Stomach smooth muscle (tissue), 2 donors: ENCODE results near the gene ARHGEF28.

ENCODE experiments used
- H3K27ac ChIP-seq: one replicate; pipeline ENCODE4 v1.7.0; 2013; ENCODE audit warnings: mild to moderate bottlenecking, low read length, inconsistent platforms
- H3K27me3 ChIP-seq, 2 donors: one replicate each; pipeline ENCODE4 v1.7.0; 2013; ENCODE audit warnings: low read length in 2 of 2; ENCODE audit not compliant: insufficient read depth in 2 of 2, control insufficient read depth in 1 of 2
- H3K36me3 ChIP-seq, 2 donors: one replicate each; pipeline ENCODE4 v1.7.0; 2013; ENCODE audit warnings: low read length in 2 of 2; ENCODE audit not compliant: control insufficient read depth in 2 of 2, insufficient read depth in 2 of 2
- H3K4me1 ChIP-seq: one replicate; pipeline ENCODE4 v1.7.0; 2013; ENCODE audit warnings: low read length; ENCODE audit not compliant: control insufficient read depth, insufficient read depth
- H3K4me3 ChIP-seq, 2 donors: one replicate each; pipeline ENCODE4 v1.7.0; 2013; ENCODE audit warnings: low read length in 2 of 2
- H3K9ac ChIP-seq, 2 donors: one replicate each; pipeline ENCODE4 v1.7.0; 2013; ENCODE audit warnings: low read length in 2 of 2, mild to moderate bottlenecking in 1 of 2
- H3K9me3 ChIP-seq, 2 donors: one replicate each; pipeline ENCODE4 v1.7.0; 2013; ENCODE audit warnings: low read length in 2 of 2; ENCODE audit not compliant: control insufficient read depth in 2 of 2
- donor health status: healthy.
- donor health status: Pancreatic carcinoma.

The ARHGEF28 gene

GRCh38 chr5:73603998-73604397 is 22.0 kb upstream of the ARHGEF28 start:
- Histone ChIP-seq H3K36me3 (no peaks in the 10 kb centered on the region), H3K9me3 (no peaks in the 10 kb centered on the region), H3K9ac (no peak overlapping the region), H3K4me1 (no peaks in the 10 kb centered on the region), H3K4me3 (no peak overlapping the region), H3K27ac (no peak overlapping the region), H3K27me3 (no peaks in the 10 kb centered on the region)

GRCh38 chr5:73605223-73606087 is 20.5 kb upstream of the ARHGEF28 start:
- H3K9ac ChIP-seq = no peak overlapping the region
- no peak overlapping the region for H3K27ac ChIP-seq
- no peaks in the 10 kb centered on the region for H3K36me3 ChIP-seq
- H3K27me3 ChIP-seq = no peaks in the 10 kb centered on the region
- no peaks in the 10 kb centered on the region for H3K9me3 ChIP-seq
- H3K4me3 ChIP-seq = no peak overlapping the region
- H3K4me1 ChIP-seq = no peaks in the 10 kb centered on the region

- Histone ChIP-seq H3K9me3 (no peaks in the 10 kb centered on the region), H3K4me3 (no peak overlapping the region), H3K36me3 (no peaks in the 10 kb centered on the region), H3K27me3 (no peaks in the 10 kb centered on the region), H3K9ac (no peak overlapping the region), H3K27ac (no peak overlapping the region), H3K4me1 (no peaks in the 10 kb centered on the region)
These were observed 19.7 kb upstream of the ARHGEF28 start for GRCh38 chr5:73606206-73606753.

GRCh38 chr5:73607228-73607627 is 18.8 kb upstream of the ARHGEF28 start:
- H3K4me1 ChIP-seq = no peaks in the 10 kb centered on the region
- H3K9me3 ChIP-seq = no peaks in the 10 kb centered on the region
- H3K36me3 ChIP-seq = no peaks in the 10 kb centered on the region
- no peak overlapping the region for H3K4me3 ChIP-seq
- H3K27me3 ChIP-seq = no peaks in the 10 kb centered on the region
- H3K27ac ChIP-seq = no peak overlapping the region
- no peak overlapping the region for H3K9ac ChIP-seq

- no peaks in the 10 kb centered on the region for H3K27me3 ChIP-seq
- no peaks in the 10 kb centered on the region for H3K4me1 ChIP-seq
- no peak overlapping the region for H3K4me3 ChIP-seq
- H3K9ac ChIP-seq = no peak overlapping the region
- H3K36me3 ChIP-seq = no peaks in the 10 kb centered on the region
- no peak overlapping the region for H3K27ac ChIP-seq
- H3K9me3 ChIP-seq = no peaks in the 10 kb centered on the region
These were observed 13.2 kb upstream of the ARHGEF28 start for GRCh38 chr5:73612799-73613198.

- no peak overlapping the region for H3K9ac ChIP-seq
These were observed 10.9 kb upstream of the ARHGEF28 start for GRCh38 chr5:73615085-73615484.

GRCh38 chr5:73615947-73616346 is 10.0 kb upstream of the ARHGEF28 start:
- no peak overlapping the region for H3K27ac ChIP-seq
- no peaks in the 10 kb centered on the region for H3K36me3 ChIP-seq
- no peaks in the 10 kb centered on the region for H3K27me3 ChIP-seq
- no peak overlapping the region for H3K9ac ChIP-seq
- H3K4me1 ChIP-seq = no peaks in the 10 kb centered on the region
- H3K9me3 ChIP-seq = no peaks in the 10 kb centered on the region
- no peak overlapping the region for H3K4me3 ChIP-seq

More at GRCh38 chr5:73615085-73615484, 10.9 kb upstream of the ARHGEF28 start:
- Histone ChIP-seq H3K4me3 (no peak overlapping the region), H3K27ac (no peak overlapping the region), H3K4me1 (no peaks in the 10 kb centered on the region), H3K27me3 (no peaks in the 10 kb centered on the region), H3K9me3 (no peaks in the 10 kb centered on the region), H3K36me3 (no peaks in the 10 kb centered on the region)

GRCh38 chr5:73617510-73618279 is 8.3 kb upstream of the ARHGEF28 start:
- Histone ChIP-seq H3K9ac (no peak overlapping the region), H3K9me3 (no peaks in the 10 kb centered on the region), H3K36me3 (no peaks in the 10 kb centered on the region), H3K4me1 (no peaks in the 10 kb centered on the region), H3K27ac (no peak overlapping the region), H3K4me3 (no peak overlapping the region), H3K27me3 (no peaks in the 10 kb centered on the region)

- Histone ChIP-seq H3K9me3 (no peaks in the 10 kb centered on the region), H3K36me3 (no peaks in the 10 kb centered on the region), H3K4me1 (no peaks in the 10 kb centered on the region), H3K27me3 (no peaks in the 10 kb centered on the region), H3K4me3 (no peak overlapping the region), H3K27ac (no peak overlapping the region), H3K9ac (no peak overlapping the region)
These were observed 6.2 kb upstream of the ARHGEF28 start for GRCh38 chr5:73619606-73620333.

GRCh38 chr5:73620334-73620687 is 5.7 kb upstream of the ARHGEF28 start:
- no peak overlapping the region for H3K27ac ChIP-seq
- H3K9me3 ChIP-seq = no peaks in the 10 kb centered on the region
- no peak overlapping the region for H3K4me3 ChIP-seq
- H3K9ac ChIP-seq = no peak overlapping the region
- no peaks in the 10 kb centered on the region for H3K27me3 ChIP-seq
- H3K36me3 ChIP-seq = no peaks in the 10 kb centered on the region
- H3K4me1 ChIP-seq = no peaks in the 10 kb centered on the region
